Natural killer cell treated with Interleukin-12 subunit alpha and Interleukin-12 subunit beta and Interleukin-15 and Interleukin-18, amount 100 ng/mL, for 72 hours (primary cell): ENCODE results near the gene PBX4. TPM values are rescaled to one million over a fixed set of nuclear protein-coding genes. Genes with fewer than 3 reads are reported as not detected.
A peak's percentile ranks its signal among the peaks of the same experiment; 100 is the strongest.
"Not testable (repeated sequence)": the region's sequence is repeated elsewhere in the genome, so short reads cannot be mapped to it uniquely, and the experiment has no call there.

ENCODE experiments used
- ATAC-seq, 2 donors: fragments of 150-1000 bp; cut with Tn5 transposase in 1 of 2; sonication (Bioruptor Pico), chemical (Tn5 transposase) in 1 of 2; 2 replicates each; pipeline ENCODE4 v1.10.0; 2021
- DNase-seq: peaks from one replicate; pipeline ENCODE4 v3.0.0; 2022; ENCODE audit warnings: low spot score
- H3K27ac Mint-ChIP-seq, 2 donors: 1 replicate in 1 of 2; 2 replicates in 1 of 2; pipeline ENCODE4 v1.8.0; 2022; ENCODE audit warnings: mixed read lengths in 2 of 2, mild to moderate bottlenecking in 1 of 2, moderate library complexity in 1 of 2
- H3K27me3 Mint-ChIP-seq, 2 donors: 1 replicate in 1 of 2; 2 replicates in 1 of 2; pipeline ENCODE4 v1.8.0; 2022; ENCODE audit warnings: mixed read lengths in 2 of 2
- H3K36me3 Mint-ChIP-seq: one replicate; pipeline ENCODE4 v1.8.0; 2022; ENCODE audit warnings: mixed read lengths
- H3K4me1 Mint-ChIP-seq, 2 donors: 1 replicate in 1 of 2; 2 replicates in 1 of 2; pipeline ENCODE4 v1.8.0; 2022; ENCODE audit warnings: low read depth in 2 of 2, mixed read lengths in 2 of 2, mild to moderate bottlenecking in 1 of 2
- H3K4me3 Mint-ChIP-seq: one replicate; pipeline ENCODE4 v1.8.0; 2022; ENCODE audit warnings: mixed read lengths
- H3K9me3 Mint-ChIP-seq: 2 replicates; pipeline ENCODE4 v1.8.0; 2022; ENCODE audit warnings: mixed read lengths
- total RNA-seq, 2 donors: library from RNA; stranded (reverse); gene quantifications; one replicate each; pipeline ENCODE4 v1.2.3, GENCODE V29; 2022

Gene PBX4
- total RNA-seq, 2 donors from 2014 or later, result 26.3 to 80.1 TPM

DNA sequence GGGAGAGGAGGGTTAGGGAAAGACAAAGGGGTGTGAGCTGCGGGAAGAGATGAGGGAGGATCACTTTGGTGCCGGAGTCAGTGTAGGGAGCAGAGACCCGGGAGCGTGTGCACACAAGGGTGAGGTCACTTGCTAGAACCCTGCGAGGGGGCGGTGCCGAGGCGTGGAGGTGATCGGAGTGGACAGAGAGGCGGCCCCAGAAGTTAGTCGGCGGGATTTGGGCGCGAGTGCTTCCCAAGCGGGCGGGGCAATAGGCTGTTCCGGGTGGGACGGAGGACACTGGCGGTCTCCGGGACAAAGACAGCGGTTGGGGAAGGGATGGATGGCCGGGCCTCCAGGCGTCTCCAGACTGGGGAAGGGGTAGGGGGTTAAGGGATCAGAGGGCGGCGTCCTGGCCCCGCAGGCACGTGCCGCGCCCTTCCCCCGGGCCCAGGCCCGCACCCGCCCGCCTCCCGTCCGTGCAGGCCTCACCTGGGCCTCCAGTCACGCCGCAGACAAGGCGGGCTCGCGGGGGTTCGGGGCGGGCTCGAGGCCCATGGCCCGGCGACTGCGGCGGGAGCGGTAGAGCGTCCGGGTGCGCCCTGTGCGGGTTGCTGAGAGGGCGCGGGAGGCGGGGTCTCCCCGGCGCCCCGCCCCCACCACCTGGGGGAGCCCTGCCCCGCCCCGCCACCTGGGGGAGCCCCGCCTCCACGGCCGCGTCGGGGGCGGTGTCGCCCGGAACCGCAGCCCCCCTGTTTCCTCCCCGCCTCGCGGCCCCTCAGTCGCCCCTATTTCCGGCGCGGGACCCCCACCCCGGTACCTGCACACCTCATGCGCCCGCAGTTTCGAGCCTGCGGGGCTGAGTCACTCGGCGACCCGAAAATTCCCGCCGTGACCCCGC is 9.4 kb upstream of the PBX4 start, which contains the start of gene LPAR2:
TSS of gene LPAR2 (minus strand) at position 600 of the 880 bp plus-strand sequence. CDS start 945 bp downstream, outside the sequence.
- Mint-ChIP-seq H3K4me3 (peak within 1 kb of the TSS; percentile 89), H3K27ac (peak within 1 kb of the TSS; percentile 75 to 85), H3K4me1 (peaks cover 18 to 26% of the 10 kb centered on the region in 2 donors), H3K9me3 (no peaks in the 10 kb centered on the region), H3K27me3 (no peaks in the 10 kb centered on the region), H3K36me3 (peaks cover 1% of the 10 kb centered on the region)
- ATAC-seq, result peak; percentile 81 to 86
- DNase-seq, result peak; percentile 74

DNA sequence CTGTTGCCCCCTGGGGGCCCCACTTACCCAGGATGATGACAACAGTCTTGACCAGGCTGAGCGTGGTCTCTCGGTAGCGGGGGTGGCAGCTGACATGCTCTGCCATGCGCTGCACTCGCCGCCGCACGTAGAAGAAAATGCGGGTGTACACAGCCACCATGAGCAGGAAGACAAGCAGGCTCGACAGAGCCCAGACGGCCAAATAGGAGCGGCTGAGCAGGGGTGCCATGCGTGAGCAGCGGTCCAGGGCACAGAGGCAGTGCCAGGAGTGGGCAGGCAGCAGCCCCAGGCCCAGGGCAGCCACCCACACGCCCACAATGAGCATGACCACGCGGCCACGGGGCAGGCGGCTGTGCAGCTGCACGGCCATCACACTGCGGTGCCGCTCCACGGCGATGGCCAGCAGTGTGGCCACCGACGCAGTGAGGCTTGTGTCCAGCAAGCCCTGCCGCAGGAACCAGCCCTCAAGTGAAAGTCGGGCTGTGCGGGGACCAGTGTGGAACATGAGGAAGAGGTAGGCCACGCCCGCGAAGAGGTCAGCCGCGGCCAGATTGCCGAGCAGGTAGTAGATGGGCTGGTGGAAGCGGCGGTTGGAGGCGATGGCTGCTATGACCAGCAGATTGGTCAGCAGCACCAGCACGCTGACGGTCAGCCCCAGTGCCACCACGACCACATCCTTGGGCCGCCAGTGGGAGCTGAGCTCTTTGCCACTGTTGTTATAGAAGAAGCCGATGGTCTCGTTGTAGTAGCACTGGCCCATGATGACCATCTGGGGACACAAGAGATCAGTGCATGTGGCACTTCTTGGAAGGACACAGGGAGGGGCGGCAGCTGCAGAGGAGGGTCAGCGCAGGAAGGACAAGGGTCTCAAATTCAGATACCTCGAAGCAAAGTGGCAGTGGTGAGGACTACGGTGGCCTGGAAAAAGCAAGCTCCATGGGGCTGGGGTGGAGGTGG is 8.3 kb upstream of the PBX4 start:
- Mint-ChIP-seq H3K4me1 (peaks cover 18 to 23% of the 10 kb centered on the region in 2 donors), H3K27ac (peak overlapping the region; percentile 75 to 76), H3K36me3 (no peaks in the 10 kb centered on the region), H3K4me3 (peak overlapping the region; percentile 89), H3K27me3 (no peaks in the 10 kb centered on the region), H3K9me3 (no peaks in the 10 kb centered on the region)
- ATAC-seq (no peak), DNase-seq (no peak)

DNA sequence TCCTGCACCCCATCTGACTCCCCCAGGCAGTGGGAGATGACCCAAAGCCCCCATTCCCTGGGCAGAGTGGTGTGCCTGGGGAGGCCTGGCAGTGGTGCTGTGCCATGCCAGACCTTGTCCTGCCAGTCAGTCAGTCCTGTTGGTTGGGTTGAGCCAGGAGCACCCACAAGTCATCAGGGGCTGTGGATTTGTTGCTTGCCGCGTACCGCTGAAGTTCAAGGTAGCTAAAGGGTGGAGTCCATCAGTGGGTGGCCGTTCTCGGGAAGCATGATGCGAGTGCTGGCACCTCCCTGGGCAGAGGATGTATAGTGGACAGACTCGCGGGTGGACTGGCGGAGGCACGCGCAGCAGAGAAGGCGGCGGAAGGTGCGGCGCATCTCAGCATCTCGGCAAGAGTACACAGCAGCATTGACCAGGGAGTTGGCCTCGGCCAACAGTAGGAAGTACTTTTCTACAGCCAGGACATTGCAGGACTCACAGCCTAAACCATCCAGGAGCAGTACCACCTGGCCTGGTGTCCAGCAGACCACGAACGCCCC is 5.6 kb upstream of the PBX4 start:
- H3K27ac Mint-ChIP-seq, result peak overlapping the region in 1 of 2 donors; percentile 33
- ATAC-seq (no peak), DNase-seq (no peak)
- H3K9me3 Mint-ChIP-seq, result no peaks in the 10 kb centered on the region
- H3K36me3 Mint-ChIP-seq, result no peaks in the 10 kb centered on the region
- peaks cover 22 to 24% of the 10 kb centered on the region in 2 donors for H3K4me1 Mint-ChIP-seq
- no peak overlapping the region for H3K4me3 Mint-ChIP-seq
- H3K27me3 Mint-ChIP-seq, result no peaks in the 10 kb centered on the region

DNA sequence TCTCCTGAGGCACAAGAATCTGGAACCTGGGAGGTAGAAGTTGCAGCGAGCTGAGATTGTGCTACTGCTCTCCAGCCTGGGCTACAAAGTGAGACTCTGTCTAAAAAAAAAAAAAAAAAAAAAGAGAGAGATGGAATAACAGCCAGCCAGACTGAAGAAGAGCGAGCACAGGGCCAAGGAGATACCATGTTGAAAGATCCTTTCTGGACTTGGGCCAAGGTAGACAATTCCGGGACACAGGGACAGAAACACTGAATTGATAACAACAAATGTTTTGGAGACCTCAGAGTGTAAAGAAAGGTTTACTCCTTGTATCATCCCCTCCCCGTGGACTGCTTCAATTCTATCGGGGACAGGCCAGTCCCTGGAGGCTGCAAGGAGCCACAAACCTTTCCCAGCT is 4.9 kb upstream of the PBX4 start:
- no peaks in the 10 kb centered on the region for H3K36me3 Mint-ChIP-seq
- no peaks in the 10 kb centered on the region for H3K27me3 Mint-ChIP-seq
- no peak overlapping the region for H3K4me3 Mint-ChIP-seq
- H3K9me3 Mint-ChIP-seq, result no peaks in the 10 kb centered on the region
- peaks cover 26 to 29% of the 10 kb centered on the region in 2 donors for H3K4me1 Mint-ChIP-seq
- DNase-seq, result no peak
- peak overlapping the region in 1 of 2 donors; percentile 33 for H3K27ac Mint-ChIP-seq
- ATAC-seq, result no peak

DNA sequence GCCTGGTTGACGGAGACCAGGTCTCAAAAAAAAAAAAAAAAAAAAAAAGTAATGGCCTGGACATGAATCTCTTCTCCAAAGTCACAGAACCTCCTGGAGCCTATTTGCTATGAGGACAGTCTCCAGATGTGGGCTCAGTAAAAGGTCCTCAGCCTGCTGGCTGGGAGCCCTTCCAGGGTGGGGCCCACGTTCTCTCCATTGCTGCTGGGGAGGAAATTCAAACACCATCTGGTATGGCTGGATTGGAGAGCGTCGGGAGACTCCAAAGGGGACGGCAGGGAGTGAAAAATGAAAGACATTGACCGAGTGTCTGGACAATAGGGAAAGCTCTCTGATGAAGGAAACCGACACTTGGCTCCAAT is 1.3 kb upstream of the PBX4 start:
- Mint-ChIP-seq H3K27ac (no peak overlapping the region), H3K27me3 (no peaks in the 10 kb centered on the region), H3K4me3 (no peak overlapping the region), H3K4me1 (peaks cover 30 to 34% of the 10 kb centered on the region in 2 donors), H3K9me3 (no peaks in the 10 kb centered on the region), H3K36me3 (peaks cover 6% of the 10 kb centered on the region)
- DNase-seq, result no peak
- ATAC-seq, result no peak

DNA sequence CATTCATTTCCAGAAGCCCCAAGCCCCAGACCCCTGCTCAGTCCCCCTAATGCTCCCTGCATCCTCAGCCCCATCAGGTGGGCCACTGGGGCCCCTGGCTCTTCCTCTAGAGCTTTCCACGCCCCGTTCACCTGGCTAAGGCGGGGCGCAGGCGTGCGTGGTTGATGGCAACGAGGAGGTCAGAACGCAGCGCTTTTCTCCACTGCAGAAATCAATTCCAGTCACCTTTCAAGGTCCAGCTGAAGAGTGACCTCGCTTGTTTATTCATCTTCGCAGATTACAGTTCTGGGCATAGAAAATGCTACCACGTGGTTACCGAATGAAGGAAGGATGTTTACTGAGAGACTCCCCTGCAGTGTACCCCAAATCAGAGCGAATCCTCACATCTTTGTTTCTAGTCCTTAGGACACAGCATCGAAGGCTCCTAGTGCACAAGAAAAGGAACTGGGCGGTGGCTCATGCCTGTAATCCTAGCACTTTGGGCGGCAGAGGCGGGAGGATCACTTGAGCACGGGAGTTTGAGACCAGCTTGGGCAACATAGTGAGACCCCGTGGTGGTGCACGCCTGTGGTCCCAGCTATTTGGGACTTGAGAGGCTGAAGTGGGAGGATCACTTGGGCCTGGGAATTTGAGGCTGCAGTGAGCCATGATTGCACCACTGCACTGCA is 828 bp upstream of the PBX4 start:
- Mint-ChIP-seq H3K27ac (peak overlapping the region; percentile 61 to 87), H3K36me3 (peaks cover 6% of the 10 kb centered on the region), H3K27me3 (no peaks in the 10 kb centered on the region), H3K4me1 (peaks cover 33 to 38% of the 10 kb centered on the region in 2 donors), H3K9me3 (no peaks in the 10 kb centered on the region), H3K4me3 (peak overlapping the region; percentile 91)
- no peak for ATAC-seq
- DNase-seq, result no peak

DNA sequence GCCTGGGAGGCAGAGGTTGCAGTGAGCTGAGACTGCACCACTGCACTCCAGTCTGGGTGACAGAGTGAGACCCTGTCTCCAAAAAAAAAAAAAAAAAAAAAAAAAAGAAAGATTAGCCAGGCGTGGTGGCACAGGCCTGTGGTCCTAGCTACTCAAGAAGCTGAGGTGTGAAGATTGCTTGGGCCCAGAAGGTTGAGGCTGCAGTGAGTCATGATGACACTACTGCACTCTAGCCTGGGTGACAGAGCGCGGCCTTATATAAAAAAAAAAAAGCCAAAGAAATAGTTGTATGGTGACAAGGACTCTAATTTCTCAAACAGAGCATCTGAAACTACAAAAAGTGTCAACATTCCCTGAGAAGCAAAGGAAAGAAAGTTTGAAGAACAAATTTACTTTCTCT is 3.4 kb downstream of the PBX4 start:
- peak; percentile 70 to 76 for ATAC-seq
- no peaks in the 10 kb centered on the region for H3K27me3 Mint-ChIP-seq
- peak overlapping the region; percentile 85 for H3K4me3 Mint-ChIP-seq
- peak; percentile 79 for DNase-seq
- H3K4me1 Mint-ChIP-seq, result peaks cover 44 to 46% of the 10 kb centered on the region in 2 donors
- H3K27ac Mint-ChIP-seq, result peak overlapping the region; percentile 87 to 92
- H3K9me3 Mint-ChIP-seq, result no peaks in the 10 kb centered on the region
- H3K36me3 Mint-ChIP-seq, result peaks cover 6% of the 10 kb centered on the region

DNA sequence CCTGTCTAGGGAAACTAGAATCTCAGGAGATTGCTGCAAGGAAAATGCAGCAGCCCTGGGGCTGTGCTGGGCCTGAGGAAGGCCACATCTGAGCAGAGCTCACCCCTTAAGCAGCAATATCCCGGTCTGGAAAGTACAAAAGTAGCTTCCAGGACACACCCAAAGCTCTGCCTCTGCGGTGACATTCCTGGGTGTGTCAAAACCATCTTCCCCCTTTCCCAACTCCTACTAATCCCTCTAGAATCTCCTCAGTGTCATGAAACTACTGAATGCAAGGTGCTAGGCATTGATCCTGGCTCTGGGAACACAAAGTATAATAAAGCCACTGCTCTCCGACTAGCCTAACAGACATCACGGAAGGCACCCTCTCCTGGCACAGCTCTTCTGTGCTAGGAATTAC is 5.0 kb downstream of the PBX4 start:
- DNase-seq, result no peak
- H3K4me1 Mint-ChIP-seq, result peaks cover 38 to 41% of the 10 kb centered on the region in 2 donors
- ATAC-seq, result no peak
- no peaks in the 10 kb centered on the region for H3K27me3 Mint-ChIP-seq
- H3K36me3 Mint-ChIP-seq, result peaks cover 6% of the 10 kb centered on the region
- H3K27ac Mint-ChIP-seq, result peak overlapping the region; percentile 87 to 92
- no peaks in the 10 kb centered on the region for H3K9me3 Mint-ChIP-seq
- peak overlapping the region; percentile 85 for H3K4me3 Mint-ChIP-seq

DNA sequence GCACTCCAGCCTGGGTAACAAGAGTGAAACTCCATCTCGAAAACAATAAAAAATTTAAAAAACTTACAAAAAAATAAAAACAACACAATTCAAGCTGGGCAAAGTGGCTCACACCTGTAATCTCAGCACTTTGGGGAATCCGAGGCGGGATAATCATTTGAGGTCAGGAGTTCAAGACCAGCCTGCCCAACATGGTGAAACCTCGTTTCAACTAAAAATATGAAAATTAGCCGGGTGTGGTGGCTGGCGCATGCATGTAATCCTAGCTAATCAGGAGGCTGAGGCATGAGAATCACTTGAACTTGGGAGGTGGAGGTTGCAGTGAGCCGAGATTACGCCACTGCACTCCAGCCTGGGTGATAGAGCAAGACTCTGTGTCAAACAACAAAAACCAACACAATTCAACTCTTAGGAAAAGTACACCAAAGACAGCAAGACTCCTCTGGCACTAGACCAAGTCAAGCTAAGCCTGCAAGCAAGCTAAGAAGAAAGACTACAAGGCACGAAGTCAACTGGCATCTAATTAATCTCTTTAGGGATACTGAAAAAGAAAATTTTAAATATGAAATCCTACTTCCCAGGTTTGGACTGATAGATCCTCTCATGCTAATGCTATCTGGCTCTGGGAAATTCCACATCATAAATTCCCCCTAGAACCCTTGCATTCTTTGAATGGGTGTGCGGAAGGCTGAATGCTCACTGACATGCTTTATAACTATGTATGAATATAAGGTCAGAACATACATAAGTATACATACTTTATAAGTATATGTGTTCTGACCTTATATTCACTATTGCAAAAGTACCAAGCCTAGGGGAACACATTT is 7.9 kb downstream of the PBX4 start:
- Mint-ChIP-seq H3K36me3 (peaks cover 6% of the 10 kb centered on the region), H3K27ac (no peak overlapping the region), H3K27me3 (no peaks in the 10 kb centered on the region), H3K9me3 (no peaks in the 10 kb centered on the region), H3K4me3 (no peak overlapping the region), H3K4me1 (peaks cover 24 to 26% of the 10 kb centered on the region in 2 donors)
- DNase-seq, result no peak
- ATAC-seq, result no peak

DNA sequence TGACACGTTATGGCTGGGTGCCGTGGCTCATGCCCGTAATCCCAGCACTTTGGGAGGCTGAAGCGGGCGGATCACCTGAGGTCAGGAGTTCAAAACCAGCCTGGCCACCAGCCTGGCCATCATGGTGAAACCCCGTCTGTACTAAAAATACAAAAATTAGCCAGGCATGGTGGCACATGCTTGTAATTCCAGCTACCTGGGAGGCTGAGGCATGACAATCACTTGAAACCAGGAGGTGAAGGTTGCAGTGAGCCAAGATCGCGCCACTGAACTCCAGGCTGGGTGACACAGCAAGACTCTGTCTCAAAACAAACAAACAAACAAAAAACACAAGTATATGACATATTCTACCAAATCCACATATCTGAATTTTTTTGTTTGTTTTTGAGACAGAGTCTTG is 11.8 kb downstream of the PBX4 start:
- not testable (repeated sequence) for ATAC-seq, H3K4me3 Mint-ChIP-seq, DNase-seq, H3K9me3 Mint-ChIP-seq, H3K27ac Mint-ChIP-seq, H3K27me3 Mint-ChIP-seq, H3K36me3 Mint-ChIP-seq
- peaks cover 13 to 16% of the 10 kb centered on the region in 2 donors for H3K4me1 Mint-ChIP-seq

DNA sequence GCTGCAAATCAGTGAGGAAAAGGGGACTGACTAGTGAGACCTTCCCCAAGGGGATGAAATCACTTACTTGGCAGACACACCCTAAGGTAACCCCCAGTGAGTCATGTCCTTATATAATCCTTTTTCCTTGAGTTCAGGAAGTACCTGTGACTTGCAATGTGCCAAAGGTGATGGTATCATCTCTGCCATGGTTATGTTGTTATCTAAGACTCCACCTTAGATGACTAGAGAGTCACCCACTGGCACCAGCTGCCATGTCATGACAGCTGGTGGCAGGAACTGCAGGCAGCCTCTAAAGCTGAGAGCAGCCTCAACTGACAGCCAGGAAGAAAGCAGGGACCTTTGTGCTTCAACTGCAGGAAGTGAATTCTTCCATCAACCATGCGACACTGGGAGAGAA is 12.5 kb downstream of the PBX4 start:
- peak; percentile 28 to 56 for ATAC-seq
- DNase-seq, result no peak
- peaks cover 5% of the 10 kb centered on the region for H3K36me3 Mint-ChIP-seq
- peak overlapping the region in 1 of 2 donors; percentile 72 for H3K27ac Mint-ChIP-seq
- no peaks in the 10 kb centered on the region for H3K27me3 Mint-ChIP-seq
- peaks cover 19 to 22% of the 10 kb centered on the region in 2 donors for H3K4me1 Mint-ChIP-seq
- H3K9me3 Mint-ChIP-seq, result no peaks in the 10 kb centered on the region
- H3K4me3 Mint-ChIP-seq, result no peak overlapping the region

DNA sequence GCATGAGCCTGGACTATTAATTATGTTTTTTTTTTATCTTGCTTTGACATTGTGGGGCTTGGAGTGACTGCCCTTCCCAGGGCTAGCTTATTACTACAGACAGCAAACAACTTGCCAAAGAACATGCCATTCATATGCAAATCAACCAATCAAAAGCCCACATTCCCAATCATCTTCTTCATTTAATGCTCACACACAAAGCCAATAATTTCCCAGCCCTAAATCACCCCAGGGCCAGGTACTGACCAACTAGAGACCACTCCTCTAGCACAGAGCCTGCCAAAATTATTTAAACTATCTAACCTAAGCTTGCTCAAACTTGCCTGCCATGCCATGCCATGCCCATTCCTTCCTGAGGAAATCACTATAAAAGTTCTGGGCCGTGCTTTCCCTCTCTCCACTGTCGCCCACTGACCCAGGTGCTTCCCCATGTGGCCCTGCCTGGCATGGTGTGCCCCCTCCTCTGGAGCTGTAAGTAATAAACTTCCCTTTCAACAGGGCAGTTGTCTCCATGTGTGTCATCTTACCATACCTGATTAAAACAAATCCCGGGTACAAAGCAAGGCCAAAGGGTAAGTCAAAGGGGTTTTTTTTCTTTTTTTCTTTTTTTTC is 15.7 kb downstream of the PBX4 start:
- H3K4me1 Mint-ChIP-seq, result peaks cover 32 to 34% of the 10 kb centered on the region in 2 donors
- peaks cover 8% of the 10 kb centered on the region for H3K36me3 Mint-ChIP-seq
- peak overlapping the region; percentile 6 for H3K4me3 Mint-ChIP-seq
- peak overlapping the region; percentile 80 to 81 for H3K27ac Mint-ChIP-seq
- no peak for ATAC-seq
- no peaks in the 10 kb centered on the region for H3K27me3 Mint-ChIP-seq
- H3K9me3 Mint-ChIP-seq, result no peaks in the 10 kb centered on the region
- no peak for DNase-seq
